ENCODE measurements around the gene AUTS2.

GRCh38 chr7:70489813-70490212 is 891.5 kb downstream of the AUTS2 start:
- no peak for TF ChIP-seq CTCF (IDR thresholded peaks at IDR 0.05; ENCODE audit: control extremely low read depth in 1 of 3, insufficient read depth in 1 of 3, low read depth in 1 of 3, low read length in 3 of 3)
- TF ChIP-seq CBX8 (IDR thresholded peaks at IDR 0.05; ENCODE audit: borderline replicate concordance, low read depth, low read length) = no peak
- TF ChIP-seq PHF8 (conservative IDR thresholded peaks at IDR 0.05; ENCODE audit: low read depth, low read length) = no peak
- no peak for TF ChIP-seq EZH2 (IDR thresholded peaks at IDR 0.05; ENCODE audit: low read depth, low read length, severe bottlenecking)
- no peak for TF ChIP-seq ATF3 (IDR thresholded peaks at IDR 0.05; ENCODE audit: insufficient read depth, low read depth, low read length)
- no peak for TF ChIP-seq POLR2A (IDR thresholded peaks at IDR 0.05; ENCODE audit: control extremely low read depth in 1 of 2, low read depth in 2 of 2, low read length in 2 of 2)
- TF ChIP-seq SP1 (IDR thresholded peaks at IDR 0.05; ENCODE audit: low read depth, low read length) = no peak
- TF ChIP-seq RFX5 (IDR thresholded peaks at IDR 0.05; ENCODE audit: borderline replicate concordance, low read depth, low read length) = no peak
- TF ChIP-seq ZNF274 (IDR thresholded peaks at IDR 0.05; ENCODE audit: borderline replicate concordance, extremely low read depth, low read length) = no peak
- TF ChIP-seq KDM1A (IDR thresholded peaks at IDR 0.05; ENCODE audit: borderline replicate concordance, low read length) = no peak
- no peak for TF ChIP-seq RAD21 (IDR thresholded peaks at IDR 0.05 in 1 of 2, conservative IDR thresholded peaks at IDR 0.05 in 1 of 2; ENCODE audit: low read depth in 2 of 2, low read length in 2 of 2)
